Measurements from ENCODE around the gene USP5. TPM values are rescaled to one million over a fixed set of nuclear protein-coding genes. Genes with fewer than 3 reads are reported as not detected.
"Not testable (repeated sequence)": the region's sequence is repeated elsewhere in the genome, so short reads cannot be mapped to it uniquely, and the experiment has no call there.

The USP5 gene
- polyA plus RNA-seq, 1 of the 3 experiments (the other 2 are of a cell fraction) = 97.2 TPM

DNA sequence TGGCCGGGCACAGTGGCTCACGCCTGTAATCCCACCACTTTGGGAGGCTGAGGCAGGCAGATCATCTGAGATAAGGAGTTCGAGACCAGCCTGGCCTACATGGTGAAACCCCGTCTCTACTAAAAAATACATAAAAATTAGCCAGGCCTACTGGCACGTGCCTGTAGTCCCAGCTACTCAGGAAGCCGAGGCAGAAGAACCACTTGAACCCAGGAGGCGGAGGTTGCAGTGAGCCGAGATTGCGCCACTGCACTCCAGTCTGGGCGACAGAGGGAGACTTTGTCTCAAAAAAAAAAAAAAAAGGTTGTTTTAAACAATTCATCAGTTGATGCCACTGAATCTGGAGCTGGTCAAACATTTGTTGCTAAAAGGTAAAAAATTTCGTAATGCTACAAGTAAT, 27.9 kb downstream of the USP5 start:
- POLR2A ChIA-PET; H3K36me3 ChIP-seq (replicated peaks in 1 of 2; ENCODE audit: control insufficient read depth in 1 of 2, insufficient read depth in 2 of 2, low read length in 1 of 2); H2AFZ ChIP-seq (ENCODE audit: low read depth); H3K9me2 ChIP-seq; H3K4me3 ChIP-seq (ENCODE audit: low read depth in 2 of 2, low read length in 1 of 2); H4K20me1 ChIP-seq (ENCODE audit: insufficient read depth); H3K4me1 ChIP-seq (ENCODE audit: control insufficient read depth in 1 of 2, insufficient read depth in 2 of 2, low read depth in 1 of 2, low read length in 1 of 2); DNase-seq; H3K27me3 ChIP-seq (ENCODE audit: insufficient read depth); H3K27ac ChIP-seq (ENCODE audit: low read depth in 2 of 2, low read length in 1 of 2); H3F3A ChIP-seq (replicated peaks; ENCODE audit: insufficient read depth); H3K9me3 ChIP-seq; H3K4me2 ChIP-seq; H3K9ac ChIP-seq: not testable (repeated sequence)
- peaks cover 12% of the 10 kb centered on the region; the same call in 1 of the 2 replicates for H3K79me2 ChIP-seq (ENCODE audit: insufficient read depth)
- WGBS (ENCODE audit: low lambda C conversion rate) = 96% methylated on average over 11 of the region's 11 CpGs
- CTCF ChIA-PET = interaction anchor here (1.0 to 2.5 kb wide), 2 partner anchors 11 to 34 kb away, joined by 3 to 9 read pairs; no protein-coding TSS in a partner anchor

DNA sequence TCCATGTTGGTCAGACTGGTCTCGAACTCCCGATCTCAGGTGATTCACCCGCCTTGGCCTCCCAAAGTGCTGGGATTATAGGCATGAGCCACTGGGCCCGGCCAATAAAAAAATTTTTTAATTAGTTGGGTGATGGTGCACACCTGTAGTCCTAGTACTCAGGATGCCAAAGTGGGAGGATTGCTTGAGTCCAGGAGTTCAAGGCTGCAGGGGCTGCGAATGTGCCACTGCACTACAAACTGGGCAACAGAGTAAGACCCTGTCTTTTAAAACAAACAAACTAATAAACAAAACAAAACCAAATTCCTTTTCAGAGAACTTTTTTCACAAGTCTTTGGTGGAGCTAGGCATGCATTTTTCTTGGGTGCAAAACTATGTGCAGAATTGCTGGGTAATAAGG, 31.3 kb downstream of the USP5 start:
- Histone ChIP-seq H3K9me3 (no peaks in the 10 kb centered on the region), H2AFZ (ENCODE audit: low read depth) (no peak overlapping the region), H3K9ac (no peak overlapping the region), H3K79me2 (ENCODE audit: insufficient read depth) (no peaks in the 10 kb centered on the region), H3K4me1 (ENCODE audit: control insufficient read depth in 1 of 2, insufficient read depth in 2 of 2, low read depth in 1 of 2, low read length in 1 of 2) (no peaks in the 10 kb centered on the region), H3K4me3 (ENCODE audit: low read depth in 2 of 2, low read length in 1 of 2) (no peak overlapping the region), H3K36me3 (replicated peaks in 1 of 2; ENCODE audit: control insufficient read depth in 1 of 2, insufficient read depth in 2 of 2, low read length in 1 of 2) (peaks cover 4 to 5% of the 10 kb centered on the region in 2 experiments), H4K20me1 (ENCODE audit: insufficient read depth) (no peaks in the 10 kb centered on the region), H3K4me2 (no peak overlapping the region), H3F3A (replicated peaks; ENCODE audit: insufficient read depth) (peaks cover 3% of the 10 kb centered on the region), H3K27me3 (ENCODE audit: insufficient read depth) (no peaks in the 10 kb centered on the region), H3K9me2 (no peaks in the 10 kb centered on the region), H3K27ac (ENCODE audit: low read depth in 2 of 2, low read length in 1 of 2) (no peak overlapping the region)
- TF ChIP-seq, protein P1, sequence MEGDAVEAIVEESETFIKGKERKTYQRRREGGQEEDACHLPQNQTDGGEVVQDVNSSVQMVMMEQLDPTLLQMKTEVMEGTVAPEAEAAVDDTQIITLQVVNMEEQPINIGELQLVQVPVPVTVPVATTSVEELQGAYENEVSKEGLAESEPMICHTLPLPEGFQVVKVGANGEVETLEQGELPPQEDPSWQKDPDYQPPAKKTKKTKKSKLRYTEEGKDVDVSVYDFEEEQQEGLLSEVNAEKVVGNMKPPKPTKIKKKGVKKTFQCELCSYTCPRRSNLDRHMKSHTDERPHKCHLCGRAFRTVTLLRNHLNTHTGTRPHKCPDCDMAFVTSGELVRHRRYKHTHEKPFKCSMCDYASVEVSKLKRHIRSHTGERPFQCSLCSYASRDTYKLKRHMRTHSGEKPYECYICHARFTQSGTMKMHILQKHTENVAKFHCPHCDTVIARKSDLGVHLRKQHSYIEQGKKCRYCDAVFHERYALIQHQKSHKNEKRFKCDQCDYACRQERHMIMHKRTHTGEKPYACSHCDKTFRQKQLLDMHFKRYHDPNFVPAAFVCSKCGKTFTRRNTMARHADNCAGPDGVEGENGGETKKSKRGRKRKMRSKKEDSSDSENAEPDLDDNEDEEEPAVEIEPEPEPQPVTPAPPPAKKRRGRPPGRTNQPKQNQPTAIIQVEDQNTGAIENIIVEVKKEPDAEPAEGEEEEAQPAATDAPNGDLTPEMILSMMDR (IDR thresholded peaks at IDR 0.05) = no peak
- TF ChIP-seq SMC3 (IDR thresholded peaks at IDR 0.05; ENCODE audit: low read depth, low read length) = no peak
- no peak for TF ChIP-seq MEF2A (IDR thresholded peaks at IDR 0.05; ENCODE audit: borderline replicate concordance, low read depth)
- no peak for TF ChIP-seq NRF1 (IDR thresholded peaks at IDR 0.05; ENCODE audit: low read depth, low read length)
- TF ChIP-seq NFIC (IDR thresholded peaks at IDR 0.05; ENCODE audit: borderline replicate concordance) = no peak
- no peak for TF ChIP-seq TEAD4 (IDR thresholded peaks at IDR 0.05; ENCODE audit: borderline replicate concordance, insufficient read depth)
- no peak for TF ChIP-seq PBX3 (IDR thresholded peaks at IDR 0.05)
- TF ChIP-seq, protein P2, sequence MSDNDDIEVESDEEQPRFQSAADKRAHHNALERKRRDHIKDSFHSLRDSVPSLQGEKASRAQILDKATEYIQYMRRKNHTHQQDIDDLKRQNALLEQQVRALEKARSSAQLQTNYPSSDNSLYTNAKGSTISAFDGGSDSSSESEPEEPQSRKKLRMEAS (IDR thresholded peaks at IDR 0.05; ENCODE audit: low read depth) = no peak
- TF ChIP-seq FOXJ3 (CRISPR knock-in tag; IDR thresholded peaks at IDR 0.05) = no peak
- no peak for TF ChIP-seq IRF3 (IDR thresholded peaks at IDR 0.05; ENCODE audit: low read depth, low read length)
- TF ChIP-seq RAD21 (IDR thresholded peaks at IDR 0.05; ENCODE audit: low read length) = no peak
- no peak for TF ChIP-seq ELF1 (IDR thresholded peaks at IDR 0.05)
- TF ChIP-seq JUND (IDR thresholded peaks at IDR 0.05) = no peak
- TF ChIP-seq GATA2 (CRISPR knock-in tag; IDR thresholded peaks at IDR 0.05) = no peak
- TF ChIP-seq, protein P3, sequence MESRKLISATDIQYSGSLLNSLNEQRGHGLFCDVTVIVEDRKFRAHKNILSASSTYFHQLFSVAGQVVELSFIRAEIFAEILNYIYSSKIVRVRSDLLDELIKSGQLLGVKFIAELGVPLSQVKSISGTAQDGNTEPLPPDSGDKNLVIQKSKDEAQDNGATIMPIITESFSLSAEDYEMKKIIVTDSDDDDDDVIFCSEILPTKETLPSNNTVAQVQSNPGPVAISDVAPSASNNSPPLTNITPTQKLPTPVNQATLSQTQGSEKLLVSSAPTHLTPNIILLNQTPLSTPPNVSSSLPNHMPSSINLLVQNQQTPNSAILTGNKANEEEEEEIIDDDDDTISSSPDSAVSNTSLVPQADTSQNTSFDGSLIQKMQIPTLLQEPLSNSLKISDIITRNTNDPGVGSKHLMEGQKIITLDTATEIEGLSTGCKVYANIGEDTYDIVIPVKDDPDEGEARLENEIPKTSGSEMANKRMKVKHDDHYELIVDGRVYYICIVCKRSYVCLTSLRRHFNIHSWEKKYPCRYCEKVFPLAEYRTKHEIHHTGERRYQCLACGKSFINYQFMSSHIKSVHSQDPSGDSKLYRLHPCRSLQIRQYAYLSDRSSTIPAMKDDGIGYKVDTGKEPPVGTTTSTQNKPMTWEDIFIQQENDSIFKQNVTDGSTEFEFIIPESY (IDR thresholded peaks at IDR 0.05; ENCODE audit: borderline replicate concordance, low read depth) = no peak
- TF ChIP-seq YY1 (IDR thresholded peaks at IDR 0.05; ENCODE audit: low read depth) = no peak
- DNase-seq = no peak
- 96% methylated on average over 5 of the region's 5 CpGs for WGBS (ENCODE audit: low lambda C conversion rate)
- POLR2A ChIA-PET = no interaction called here
- CTCF ChIA-PET = interaction anchor here (2.7 to 5.2 kb wide), 3 partner anchors 8 to 14 kb away, joined by 14 to 56 read pairs (median 25); partner anchors contain the start of gene SPSB2
